Measurements from ENCODE around the gene GIMD1.
A peak's percentile ranks its signal among the peaks of the same experiment; 100 is the strongest.
"Not testable (repeated sequence)": the region's sequence is repeated elsewhere in the genome, so short reads cannot be mapped to it uniquely, and the experiment has no call there.

The GIMD1 gene

DNA sequence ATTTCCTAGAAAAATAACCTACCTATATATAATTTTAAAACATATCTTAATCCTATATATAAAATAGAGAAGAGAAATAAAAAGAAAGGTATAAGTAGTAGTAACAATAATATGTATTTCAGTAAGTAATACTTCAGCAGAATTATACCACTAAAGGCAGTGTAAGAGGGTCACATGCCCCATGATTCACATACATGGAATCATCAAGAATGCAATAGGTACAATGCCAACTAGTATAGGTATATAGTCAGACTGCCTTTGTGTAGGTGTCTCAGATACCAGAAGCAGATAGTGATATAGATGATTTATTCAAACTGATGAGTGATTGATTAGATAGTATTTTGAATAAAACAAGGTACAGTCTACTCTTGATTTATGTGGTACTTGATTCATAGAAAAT, 42.8 kb downstream of the GIMD1 start:
- peaks cover 24 to 25% of the 10 kb centered on the region in 2 donors for H3K36me3 ChIP-seq (ENCODE audit: control insufficient read depth in 1 of 2, insufficient read depth in 2 of 2, low read length in 2 of 2)
- H3K27ac ChIP-seq (ENCODE audit: low read length) = no peak overlapping the region
- H3K9me3 ChIP-seq (ENCODE audit: control insufficient read depth in 1 of 2, low read length in 2 of 2) = no peaks in the 10 kb centered on the region
- no peaks in the 10 kb centered on the region for H3K4me1 ChIP-seq (ENCODE audit: control insufficient read depth in 1 of 2, insufficient read depth in 2 of 2, low read length in 2 of 2)
- H3K27me3 ChIP-seq (ENCODE audit: low read depth, low read length) = no peaks in the 10 kb centered on the region
- H3K4me3 ChIP-seq (ENCODE audit: low read depth in 1 of 2, low read length in 2 of 2) = no peak overlapping the region

DNA sequence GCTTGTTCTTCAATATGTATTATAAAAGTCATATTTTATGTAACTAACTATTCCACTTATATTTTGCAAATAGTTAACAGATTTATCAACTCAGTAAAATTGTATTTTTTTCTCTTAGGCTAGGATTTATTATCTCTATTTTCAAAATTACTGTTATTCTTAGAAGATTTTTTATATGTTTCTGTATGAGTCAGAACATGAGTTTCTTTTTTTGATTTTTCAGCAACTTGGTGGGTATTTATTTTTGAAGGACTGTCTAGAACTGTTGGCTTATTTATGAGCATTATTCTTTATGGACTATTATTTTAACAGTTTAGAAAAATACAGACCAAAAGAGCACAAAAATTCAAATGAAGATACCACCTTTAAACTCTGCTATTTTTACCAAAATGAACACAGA, 45.5 kb downstream of the GIMD1 start:
- Histone ChIP-seq H3K4me3 (ENCODE audit: low read depth in 1 of 2, low read length in 2 of 2) (no peak overlapping the region), H3K27me3 (ENCODE audit: low read depth, low read length) (no peaks in the 10 kb centered on the region), H3K36me3 (ENCODE audit: control insufficient read depth in 1 of 2, insufficient read depth in 2 of 2, low read length in 2 of 2) (peaks cover 15% of the 10 kb centered on the region in 2 donors), H3K27ac (ENCODE audit: low read length) (no peak overlapping the region), H3K4me1 (ENCODE audit: control insufficient read depth in 1 of 2, insufficient read depth in 2 of 2, low read length in 2 of 2) (peaks cover 0 to 10% of the 10 kb centered on the region in 2 donors), H3K9me3 (ENCODE audit: control insufficient read depth in 1 of 2, low read length in 2 of 2) (no peaks in the 10 kb centered on the region)

DNA sequence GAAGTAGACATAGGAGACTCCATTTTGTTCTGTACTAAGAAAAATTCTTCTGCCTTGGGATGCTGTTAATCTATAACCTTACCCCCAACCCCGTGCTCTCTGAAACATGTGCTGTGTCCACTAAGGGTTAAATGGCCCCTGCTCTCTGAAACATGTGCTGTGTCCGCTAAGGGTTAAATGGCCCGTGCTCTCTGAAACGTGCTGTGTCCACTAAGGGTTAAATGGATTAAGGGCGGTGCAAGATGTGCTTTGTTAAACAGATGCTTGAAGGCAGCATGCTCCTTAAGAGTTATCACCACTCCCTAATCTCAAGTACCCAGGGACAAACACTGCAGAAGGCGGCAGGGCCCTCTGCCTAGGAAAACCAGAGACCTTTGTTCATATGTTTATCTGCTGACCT, 46.8 kb downstream of the GIMD1 start:
- H3K4me1 ChIP-seq (ENCODE audit: control insufficient read depth in 1 of 2, insufficient read depth in 2 of 2, low read length in 2 of 2) = peaks cover 8 to 23% of the 10 kb centered on the region in 2 donors
- not testable (repeated sequence) for H3K4me3 ChIP-seq (ENCODE audit: low read depth in 1 of 2, low read length in 2 of 2)

DNA sequence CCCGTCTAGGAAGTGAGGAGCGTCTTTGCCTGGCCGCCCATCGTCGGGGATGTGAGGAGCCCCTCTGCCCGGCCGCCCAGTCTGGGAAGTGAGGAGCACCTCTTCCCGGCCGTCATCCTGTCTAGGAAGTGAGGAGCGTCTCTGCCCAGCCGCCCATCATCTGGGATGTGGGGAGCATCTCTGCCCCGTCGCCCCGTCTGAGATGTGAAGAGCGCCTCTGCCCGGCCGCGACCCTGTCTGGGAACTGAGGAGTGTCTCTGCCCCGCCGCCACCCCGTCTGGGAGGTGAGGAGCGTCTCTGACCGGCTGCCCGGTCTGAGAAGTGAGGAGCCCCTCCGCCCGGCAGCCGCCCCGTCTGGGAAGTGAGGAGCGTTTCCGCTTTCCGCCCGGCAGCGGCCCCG, 47.4 kb downstream of the GIMD1 start:
- not testable (repeated sequence) for H3K36me3 ChIP-seq (ENCODE audit: control insufficient read depth in 1 of 2, insufficient read depth in 2 of 2, low read length in 2 of 2); H3K27me3 ChIP-seq (ENCODE audit: low read depth, low read length); H3K27ac ChIP-seq (ENCODE audit: low read length); H3K9me3 ChIP-seq (ENCODE audit: control insufficient read depth in 1 of 2, low read length in 2 of 2); H3K4me3 ChIP-seq (ENCODE audit: low read depth in 1 of 2, low read length in 2 of 2)
- peaks cover 8 to 23% of the 10 kb centered on the region in 2 donors for H3K4me1 ChIP-seq (ENCODE audit: control insufficient read depth in 1 of 2, insufficient read depth in 2 of 2, low read length in 2 of 2)

More for the DNA sequence above, 46.8 kb downstream of the GIMD1 start:
- not testable (repeated sequence) for H3K27ac ChIP-seq (ENCODE audit: low read length); H3K9me3 ChIP-seq (ENCODE audit: control insufficient read depth in 1 of 2, low read length in 2 of 2); H3K36me3 ChIP-seq (ENCODE audit: control insufficient read depth in 1 of 2, insufficient read depth in 2 of 2, low read length in 2 of 2); H3K27me3 ChIP-seq (ENCODE audit: low read depth, low read length)

DNA sequence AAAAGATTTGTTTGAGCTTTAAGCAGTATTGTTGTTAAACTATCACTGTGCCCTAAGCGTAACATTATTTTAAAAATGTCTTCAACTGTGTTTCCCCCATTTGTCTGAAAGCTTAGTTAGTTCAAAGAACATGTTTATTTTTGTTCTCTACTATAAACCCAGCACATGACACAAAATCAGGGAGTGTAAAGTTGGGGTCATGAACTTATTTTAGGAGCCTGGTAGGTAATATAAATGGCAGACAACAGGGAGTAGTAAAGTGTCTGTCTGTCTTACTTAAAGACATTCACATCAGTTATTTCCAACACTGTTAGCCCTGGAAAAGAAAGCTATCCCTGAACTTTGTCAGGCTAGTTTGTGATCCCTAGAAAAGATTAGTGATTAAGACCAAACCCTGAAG, 48.3 kb downstream of the GIMD1 start:
- H3K27me3 ChIP-seq (ENCODE audit: low read depth, low read length) = no peaks in the 10 kb centered on the region
- no peaks in the 10 kb centered on the region for H3K9me3 ChIP-seq (ENCODE audit: control insufficient read depth in 1 of 2, low read length in 2 of 2)
- peaks cover 8 to 23% of the 10 kb centered on the region in 2 donors for H3K4me1 ChIP-seq (ENCODE audit: control insufficient read depth in 1 of 2, insufficient read depth in 2 of 2, low read length in 2 of 2)
- no peak overlapping the region for H3K4me3 ChIP-seq (ENCODE audit: low read depth in 1 of 2, low read length in 2 of 2)
- peaks cover 0 to 9% of the 10 kb centered on the region in 2 donors for H3K36me3 ChIP-seq (ENCODE audit: control insufficient read depth in 1 of 2, insufficient read depth in 2 of 2, low read length in 2 of 2)
- no peak overlapping the region for H3K27ac ChIP-seq (ENCODE audit: low read length)

DNA sequence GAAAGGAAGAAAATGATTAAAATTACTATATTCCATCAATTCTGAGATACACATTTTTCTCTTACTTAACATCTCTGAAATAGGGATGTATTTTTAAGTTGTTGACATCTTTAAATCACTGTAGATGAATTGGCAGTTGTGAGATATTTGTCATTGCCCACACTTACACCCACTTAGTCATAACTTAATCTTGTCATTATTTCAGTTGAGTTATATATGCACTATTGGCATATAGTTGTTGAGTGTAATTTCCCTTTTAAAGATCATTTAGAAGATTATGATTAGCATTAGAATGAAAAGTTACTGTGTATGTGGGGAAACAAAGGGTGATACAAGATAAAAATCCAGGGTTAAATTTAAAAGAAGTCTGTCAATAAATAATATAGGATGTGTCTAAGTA, 50.1 kb downstream of the GIMD1 start:
- no peaks in the 10 kb centered on the region for H3K9me3 ChIP-seq (ENCODE audit: control insufficient read depth in 1 of 2, low read length in 2 of 2)
- peaks cover 0 to 9% of the 10 kb centered on the region in 2 donors for H3K36me3 ChIP-seq (ENCODE audit: control insufficient read depth in 1 of 2, insufficient read depth in 2 of 2, low read length in 2 of 2)
- H3K27me3 ChIP-seq (ENCODE audit: low read depth, low read length) = no peaks in the 10 kb centered on the region
- no peak overlapping the region for H3K4me3 ChIP-seq (ENCODE audit: low read depth in 1 of 2, low read length in 2 of 2)
- no peak overlapping the region for H3K27ac ChIP-seq (ENCODE audit: low read length)
- H3K4me1 ChIP-seq (ENCODE audit: control insufficient read depth in 1 of 2, insufficient read depth in 2 of 2, low read length in 2 of 2) = peaks cover 13 to 36% of the 10 kb centered on the region in 2 donors

DNA sequence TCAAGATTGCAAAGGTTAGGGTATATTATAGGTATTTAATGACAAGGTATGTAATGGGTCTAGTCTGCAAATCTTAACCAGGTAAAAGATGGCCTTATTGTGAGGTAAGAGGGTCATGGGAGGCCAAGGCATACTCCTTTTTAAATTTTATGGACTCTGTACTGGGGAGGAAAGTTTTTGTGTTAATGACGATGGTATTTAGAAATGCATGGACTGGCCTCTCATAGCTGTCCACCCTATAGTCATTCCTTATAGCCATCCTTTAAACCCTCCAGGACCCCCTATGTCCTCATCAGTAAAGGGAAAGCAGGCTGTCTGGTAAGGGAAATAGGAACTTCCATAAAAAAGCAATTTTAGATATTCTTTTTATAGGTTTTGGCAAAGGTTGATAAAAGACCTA, 50.8 kb downstream of the GIMD1 start:
- H3K27me3 ChIP-seq (ENCODE audit: low read depth, low read length) = no peaks in the 10 kb centered on the region
- H3K4me1 ChIP-seq (ENCODE audit: control insufficient read depth in 1 of 2, insufficient read depth in 2 of 2, low read length in 2 of 2) = peaks cover 13 to 37% of the 10 kb centered on the region in 2 donors
- peak overlapping the region; percentile 79 to 99 for H3K4me3 ChIP-seq (ENCODE audit: low read depth in 1 of 2, low read length in 2 of 2)
- no peak overlapping the region for H3K27ac ChIP-seq (ENCODE audit: low read length)
- peaks cover 0 to 9% of the 10 kb centered on the region in 2 donors for H3K36me3 ChIP-seq (ENCODE audit: control insufficient read depth in 1 of 2, insufficient read depth in 2 of 2, low read length in 2 of 2)
- H3K9me3 ChIP-seq (ENCODE audit: control insufficient read depth in 1 of 2, low read length in 2 of 2) = no peaks in the 10 kb centered on the region

DNA sequence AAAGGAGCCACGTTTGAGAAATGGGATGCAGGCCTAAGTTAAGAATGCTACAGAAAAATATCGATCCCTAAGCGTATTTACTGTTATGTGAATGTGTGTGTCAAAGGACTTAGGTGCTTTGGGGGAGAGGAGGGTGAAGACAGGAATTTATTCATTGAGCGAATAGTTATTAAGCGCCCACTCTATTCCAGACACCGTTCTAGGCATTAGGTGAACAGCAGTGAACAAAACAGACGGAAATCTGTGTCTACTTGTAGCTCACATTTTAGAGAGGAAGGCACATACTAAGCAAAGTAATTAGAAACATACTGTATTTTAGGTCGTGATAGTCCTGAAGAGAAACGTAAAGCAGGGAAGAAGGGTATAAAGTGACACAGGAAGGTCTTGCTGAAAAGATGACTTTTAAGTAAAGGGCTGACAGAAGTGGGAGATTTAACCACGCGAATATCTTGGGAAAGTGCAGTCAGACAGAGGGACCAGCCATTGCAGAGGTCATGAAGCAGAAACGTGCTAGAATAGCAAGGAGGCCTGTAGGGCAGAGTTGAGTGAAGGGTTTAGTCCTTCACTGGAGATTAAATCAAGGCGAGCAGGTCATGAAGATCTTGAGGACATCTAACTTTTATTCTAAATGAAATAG, 51.7 kb downstream of the GIMD1 start:
- Histone ChIP-seq H3K27me3 (ENCODE audit: low read depth, low read length) (no peaks in the 10 kb centered on the region), H3K4me3 (ENCODE audit: low read depth in 1 of 2, low read length in 2 of 2) (peak overlapping the region; percentile 79 to 99), H3K36me3 (ENCODE audit: control insufficient read depth in 1 of 2, insufficient read depth in 2 of 2, low read length in 2 of 2) (peaks cover 0 to 9% of the 10 kb centered on the region in 2 donors), H3K9me3 (ENCODE audit: control insufficient read depth in 1 of 2, low read length in 2 of 2) (no peaks in the 10 kb centered on the region), H3K27ac (ENCODE audit: low read length) (peak overlapping the region; percentile 99), H3K4me1 (ENCODE audit: control insufficient read depth in 1 of 2, insufficient read depth in 2 of 2, low read length in 2 of 2) (peaks cover 17 to 37% of the 10 kb centered on the region in 2 donors)

DNA sequence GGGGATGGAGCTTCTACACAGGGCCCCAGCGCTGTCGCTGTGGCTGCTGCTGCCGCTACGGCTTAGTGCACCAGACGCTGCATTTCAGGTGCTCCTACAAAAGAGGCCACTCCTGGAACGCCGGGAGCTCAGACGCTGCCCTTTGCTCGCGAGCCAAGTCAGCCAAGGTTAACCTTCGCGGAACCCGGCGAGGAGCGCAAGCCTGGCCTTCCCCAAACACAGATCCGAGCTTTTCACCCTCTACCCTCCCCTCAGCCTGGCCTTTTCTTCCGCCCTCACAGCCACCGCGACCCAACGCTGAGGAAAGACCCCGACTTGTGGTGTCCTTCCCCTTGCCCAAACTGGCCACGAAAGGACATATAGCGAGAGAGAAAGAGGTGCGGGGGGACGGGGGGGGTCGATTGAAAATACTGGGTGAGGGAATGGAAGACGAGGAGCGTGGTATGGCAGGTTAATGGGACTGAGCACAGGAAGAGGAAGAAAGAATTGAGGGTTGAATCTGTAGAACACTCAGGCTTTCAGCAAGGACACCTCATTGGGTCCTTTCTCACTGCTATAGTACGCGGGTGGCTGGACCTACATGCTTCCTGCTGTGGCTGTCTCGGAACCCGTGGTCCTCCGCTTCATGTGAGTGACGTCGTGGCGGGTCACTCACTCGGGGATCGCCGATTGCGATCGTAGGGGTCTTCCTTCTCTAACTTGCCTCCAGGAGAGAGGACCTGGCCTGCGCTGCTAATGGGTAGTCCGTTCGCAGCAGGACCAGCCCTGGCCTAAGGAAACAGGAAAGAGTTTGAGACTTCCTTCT, 52.4 kb downstream of the GIMD1 start, which contains the start of the genes AIMP1 and TBCK:
Gene AIMP1, plus strand, starts transcription at position 583 of the 805 bp plus-strand sequence. CDS start 8,460 bp downstream, outside the sequence.
Gene TBCK, minus strand, starts transcription at position 242 of the 805 bp plus-strand sequence. CDS start 7,249 bp downstream, outside the sequence.
- Histone ChIP-seq H3K4me1 (ENCODE audit: control insufficient read depth in 1 of 2, insufficient read depth in 2 of 2, low read length in 2 of 2) (peaks cover 17 to 37% of the 10 kb centered on the region in 2 donors), H3K27me3 (ENCODE audit: low read depth, low read length) (no peaks in the 10 kb centered on the region), H3K4me3 (ENCODE audit: low read depth in 1 of 2, low read length in 2 of 2) (peak within 1 kb of the TSS; percentile 79 to 99), H3K27ac (ENCODE audit: low read length) (peak within 1 kb of the TSS; percentile 99), H3K36me3 (ENCODE audit: control insufficient read depth in 1 of 2, insufficient read depth in 2 of 2, low read length in 2 of 2) (peaks cover 0 to 7% of the 10 kb centered on the region in 2 donors), H3K9me3 (ENCODE audit: control insufficient read depth in 1 of 2, low read length in 2 of 2) (no peaks in the 10 kb centered on the region)

DNA sequence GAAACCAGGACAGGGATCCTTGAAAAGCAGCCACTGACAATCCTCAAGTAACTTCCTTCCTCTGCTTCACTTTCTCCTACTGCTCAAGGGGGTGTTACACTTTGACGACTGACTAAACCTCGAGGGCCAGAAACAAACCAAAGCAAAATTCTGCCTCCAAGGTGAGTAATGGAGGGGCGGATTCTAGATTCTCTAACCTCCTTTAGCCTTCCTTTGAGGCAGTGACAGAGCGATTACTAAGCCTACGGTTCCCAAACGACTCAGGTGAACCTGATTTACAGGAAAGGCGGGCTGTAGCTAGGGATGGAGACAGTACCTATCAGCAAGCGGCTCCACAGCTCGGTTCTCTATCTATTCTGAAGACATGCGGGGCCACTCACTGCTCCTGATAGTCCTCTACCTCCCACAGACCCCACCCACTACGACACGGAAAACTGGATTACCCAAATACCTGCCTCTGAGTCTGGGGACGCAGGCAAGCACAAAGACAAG, 53.1 kb downstream of the GIMD1 start:
- peaks cover 17 to 37% of the 10 kb centered on the region in 2 donors for H3K4me1 ChIP-seq (ENCODE audit: control insufficient read depth in 1 of 2, insufficient read depth in 2 of 2, low read length in 2 of 2)

DNA sequence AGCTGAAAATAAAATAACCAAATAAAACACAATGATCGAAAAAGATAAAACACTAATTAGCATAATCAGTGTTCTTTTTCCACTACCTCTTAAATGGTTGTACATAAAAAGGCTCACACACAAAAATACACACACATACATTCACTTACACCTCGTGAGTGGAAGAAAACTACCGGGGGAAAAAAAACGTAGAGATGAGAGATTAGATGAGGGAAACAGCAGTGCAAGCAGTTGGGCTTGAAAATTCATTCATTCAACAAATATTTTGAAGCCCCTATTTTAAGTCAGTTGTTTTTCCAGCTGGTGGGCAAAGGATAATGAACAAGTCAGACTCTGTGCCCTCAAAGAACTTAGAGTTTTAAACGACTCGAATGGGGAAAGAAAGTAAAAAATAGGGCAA, 53.6 kb downstream of the GIMD1 start:
- peak overlapping the region; percentile 79 to 99 for H3K4me3 ChIP-seq (ENCODE audit: low read depth in 1 of 2, low read length in 2 of 2)
- peaks cover 0 to 4% of the 10 kb centered on the region in 2 donors for H3K36me3 ChIP-seq (ENCODE audit: control insufficient read depth in 1 of 2, insufficient read depth in 2 of 2, low read length in 2 of 2)
- H3K27ac ChIP-seq (ENCODE audit: low read length) = peak overlapping the region; percentile 99
- H3K9me3 ChIP-seq (ENCODE audit: control insufficient read depth in 1 of 2, low read length in 2 of 2) = no peaks in the 10 kb centered on the region
- H3K4me1 ChIP-seq (ENCODE audit: control insufficient read depth in 1 of 2, insufficient read depth in 2 of 2, low read length in 2 of 2) = peaks cover 17 to 37% of the 10 kb centered on the region in 2 donors
- no peaks in the 10 kb centered on the region for H3K27me3 ChIP-seq (ENCODE audit: low read depth, low read length)

More for the DNA sequence above, 53.1 kb downstream of the GIMD1 start:
- no peaks in the 10 kb centered on the region for H3K27me3 ChIP-seq (ENCODE audit: low read depth, low read length)
- H3K9me3 ChIP-seq (ENCODE audit: control insufficient read depth in 1 of 2, low read length in 2 of 2) = no peaks in the 10 kb centered on the region
- peak overlapping the region; percentile 79 to 99 for H3K4me3 ChIP-seq (ENCODE audit: low read depth in 1 of 2, low read length in 2 of 2)
- H3K27ac ChIP-seq (ENCODE audit: low read length) = peak overlapping the region; percentile 99
- peaks cover 0 to 4% of the 10 kb centered on the region in 2 donors for H3K36me3 ChIP-seq (ENCODE audit: control insufficient read depth in 1 of 2, insufficient read depth in 2 of 2, low read length in 2 of 2)
